GM12878 (cell line): ENCODE measurements around the gene MYLK3. TPM values are rescaled to one million over a fixed set of nuclear protein-coding genes. Genes with fewer than 3 reads are reported as not detected.

Source experiments
- ATAC-seq: fragments of 200-7000 bp; cut with Tn5 transposase; 3 replicates; pipeline ENCODE4 v1.9.1; 2020; ENCODE audit warnings: mild to moderate bottlenecking, moderate library complexity
- BruUV-seq: library from RNA; stranded (reverse); fragments of 400-500 nt; replicated peaks from 2 replicates; lab custom pipeline; 2021; lab: Mats Ljungman, UMichigan
- CTCF ChIA-PET: fragments of 300-600 bp; sonication (Branson Sonifier 250); formaldehyde crosslinking; extraction: SDS; loops from one replicate; lab custom pipeline; 2021; ENCODE audit warnings: inconsistent platforms; lab: Yijun Ruan, JAX
- POLR2A ChIA-PET: fragments of 350-600 bp; formaldehyde crosslinking; extraction: SDS; loops from one replicate; lab custom pipeline; 2021; ENCODE audit warnings: inconsistent platforms; lab: Charles Lee
- RAD21 ChIA-PET: fragments of 300-600 bp; sonication (Branson Sonifier 250); formaldehyde crosslinking; loops from one replicate; lab custom pipeline; 2023; ENCODE audit warnings: antibody characterized with exemption; ENCODE audit not compliant: unreplicated experiment; lab: Charles Lee
- SMC1A ChIA-PET: fragments of 300-600 bp; sonication (Branson Sonifier 250); formaldehyde crosslinking; loops from one replicate; lab custom pipeline; 2023; ENCODE audit not compliant: unreplicated experiment, uncharacterized antibody; lab: Charles Lee
- DNase-seq: peaks from one replicate; pipeline ENCODE4 v3.0.0-alpha.2; 2011; ENCODE audit warnings: low read depth, low spot score
- FAIRE-seq: peaks from 3 replicates; lab custom pipeline; 2011; peaks lifted over from hg19 to GRCh38; lab: Jason Lieb, UNC
- H2AFZ ChIP-seq: 2 replicates; pipeline ENCODE4 v1.6.0; 2011; ENCODE audit warnings: low read depth, low read length, control low read depth; ENCODE audit not compliant: control insufficient read depth
- H3K27ac ChIP-seq: 2 replicates; pipeline ENCODE4 v1.5.1; 2011; ENCODE audit warnings: control low read depth; ENCODE audit not compliant: control insufficient read depth, insufficient read depth
- H3K27me3 ChIP-seq, 2 experiments: replicated peaks in 1 of 2; 2 replicates each; pipeline versions ENCODE4 v1.6.0 to v1.6.1; 2011; ENCODE audit warnings: low read length in 1 of 2; ENCODE audit not compliant: control insufficient read depth in 2 of 2, insufficient read depth in 2 of 2
- H3K36me3 ChIP-seq, 2 experiments: 2 replicates each; pipeline ENCODE4 v1.5.1; 2011; ENCODE audit warnings: low read length in 1 of 2; ENCODE audit not compliant: control insufficient read depth in 2 of 2, insufficient read depth in 2 of 2
- H3K4me1 ChIP-seq: 2 replicates; pipeline ENCODE4 v1.6.1; 2011; ENCODE audit warnings: mild to moderate bottlenecking, low read length, moderate library complexity, mixed read lengths; ENCODE audit not compliant: control insufficient read depth, insufficient read depth
- H3K4me2 ChIP-seq: 2 replicates; pipeline ENCODE4 v1.6.0; 2011; ENCODE audit warnings: control low read depth; ENCODE audit not compliant: control insufficient read depth, insufficient read depth
- H3K4me3 ChIP-seq: fragments of 200-600 bp; sonication (generic); 2 replicates; pipeline ENCODE4 v1.5.1; 2016
- H3K79me2 ChIP-seq: 2 replicates; pipeline ENCODE4 v1.6.0; 2011; ENCODE audit warnings: low read length; ENCODE audit not compliant: control insufficient read depth, insufficient read depth
- H3K9ac ChIP-seq: 2 replicates; pipeline ENCODE4 v1.8.0; 2011; ENCODE audit warnings: low read length, control low read depth, mixed read lengths; ENCODE audit not compliant: control insufficient read depth, insufficient read depth
- H3K9me3 ChIP-seq: replicated peaks from 3 replicates; pipeline ENCODE4 v1.5.1; 2011; ENCODE audit warnings: mild to moderate bottlenecking, low read length; ENCODE audit not compliant: control insufficient read depth, insufficient read depth
- H4K20me1 ChIP-seq: 2 replicates; pipeline ENCODE4 v1.6.0; 2011; ENCODE audit not compliant: control insufficient read depth, insufficient read depth
- CEBPZ ChIP-seq: fragments of 150-350 bp; IDR thresholded peaks from 2 replicates; pipeline ENCODE4 v1.6.1; 2016; ENCODE audit warnings: low read depth, low read length
- EED ChIP-seq: sonication (generic); IDR thresholded peaks from 2 replicates; pipeline ENCODE4 v1.6.1; 2016; ENCODE audit warnings: antibody characterized with exemption, low read depth
- IKZF1 ChIP-seq: fragments of 450-650 bp; conservative IDR thresholded peaks from 2 replicates; pipeline ENCODE4 v1.6.1; 2017; ENCODE audit warnings: antibody characterized with exemption, mild to moderate bottlenecking
- KAT2A ChIP-seq: conservative IDR thresholded peaks from 2 replicates; pipeline ENCODE4 v1.6.1; 2011; ENCODE audit warnings: low read depth, low read length; ENCODE audit not compliant: control insufficient read depth
- NR2F1 ChIP-seq: fragments of 450-650 bp; conservative IDR thresholded peaks from 2 replicates; pipeline ENCODE4 v1.6.1; 2017; ENCODE audit warnings: mild to moderate bottlenecking
- POLR2AphosphoS5 ChIP-seq: IDR thresholded peaks from 2 replicates; pipeline ENCODE4 v1.6.1; 2011; ENCODE audit warnings: mild to moderate bottlenecking, low read length, inconsistent platforms
- ZBED1 ChIP-seq: IDR thresholded peaks from 2 replicates; pipeline ENCODE4 v1.6.1; 2016; ENCODE audit warnings: borderline replicate concordance
- ZSCAN29 ChIP-seq: fragments of 450-650 bp; IDR thresholded peaks from 2 replicates; pipeline ENCODE4 v1.6.1; 2017; ENCODE audit warnings: mild to moderate bottlenecking, moderate library complexity
- WGBS: methylation state at CpG from one replicate; pipeline ENCODE4 v1.1.6; 2016; ENCODE audit warnings: low lambda C conversion rate; ENCODE audit not compliant: insufficient replicate concordance, insufficient coverage; ENCODE audit errors: missing lambda C conversion rate; 5-methylcytosine and 5-hydroxymethylcytosine counted together
- in situ Hi-C: fragments of 300-500 bp; cut with MboI; formaldehyde crosslinking; loops from 9 replicates; pipeline ENCODE4 v1.14.3; 2018; ENCODE audit warnings: mixed read lengths
- intact Hi-C: fragments of 100-400 bp; cut with micrococcal nuclease; formaldehyde crosslinking; loops from one replicate; pipeline ENCODE4 v1.14.2; 2022; ENCODE audit not compliant: unreplicated experiment
- polyA plus RNA-seq, 11 experiments: library from polyadenylated mRNA; depleted of rRNA in 4 of 11; unstranded in 6 of 11; stranded (reverse) in 5 of 11; fragments of >200 nt; fragmentation: Nextera tagmentation in 4 of 11; fragmentation: Illumina TruSeq in 1 of 11; extraction: Ambion mirVana in 4 of 11; extraction: Trizol in 1 of 11; gene quantifications; 1 replicate in 1 of 11; 2 replicates in 10 of 11; pipeline versions ENCODE4 v1.2.1 to v1.2.3, GENCODE V29; 2011 to 2016; ENCODE audit warnings: inconsistent platforms in 2 of 11, missing spikeins in 2 of 11, low read depth in 1 of 11
- total RNA-seq, 4 experiments: library from RNA; depleted of rRNA in 3 of 4; stranded (reverse); fragments of >200 nt in 3 of 4; fragmentation: Illumina TruSeq in 1 of 4; extraction: Trizol in 1 of 4; gene quantifications; 2 replicates each; pipeline versions ENCODE4 v1.2.1 to v1.2.3, GENCODE V29; 2013 to 2021
- TF ChIP-seq, protein P1 (sequence below): IDR thresholded peaks from 2 replicates; pipeline ENCODE4 v1.6.1; 2012; ENCODE audit warnings: low read depth, low read length, improper control_type of control experiment

The MYLK3 gene
- total and polyA plus RNA-seq, 10 of the 15 experiments (the other 5 are each of a cell fraction or from before 2014, with no cell fraction given): 0.02 to 0.46 (median 0.17) TPM

- ChIA-PET RAD21 (no interaction called here), SMC1A (interaction anchor here (0.5 kb wide), 1 partner anchor 109 kb away, joined by 3 read pairs; no protein-coding TSS in a partner anchor), CTCF (interaction anchor here (1.6 kb wide), 1 partner anchor 10 kb away, joined by 3 read pairs; no protein-coding TSS in a partner anchor), POLR2A (no interaction called here)
- H2AFZ ChIP-seq: no peak overlapping the region
- H3K4me1 ChIP-seq: peaks cover 10% of the 10 kb centered on the region
- H3K9me3 ChIP-seq: no peaks in the 10 kb centered on the region
- TF ChIP-seq CEBPZ (no peak), EED (no peak), ZSCAN29 (no peak), POLR2AphosphoS5 (no peak), IKZF1 (no peak), NR2F1 (no peak), KAT2A (no peak), ZBED1 (no peak)
- TF ChIP-seq, protein P1, sequence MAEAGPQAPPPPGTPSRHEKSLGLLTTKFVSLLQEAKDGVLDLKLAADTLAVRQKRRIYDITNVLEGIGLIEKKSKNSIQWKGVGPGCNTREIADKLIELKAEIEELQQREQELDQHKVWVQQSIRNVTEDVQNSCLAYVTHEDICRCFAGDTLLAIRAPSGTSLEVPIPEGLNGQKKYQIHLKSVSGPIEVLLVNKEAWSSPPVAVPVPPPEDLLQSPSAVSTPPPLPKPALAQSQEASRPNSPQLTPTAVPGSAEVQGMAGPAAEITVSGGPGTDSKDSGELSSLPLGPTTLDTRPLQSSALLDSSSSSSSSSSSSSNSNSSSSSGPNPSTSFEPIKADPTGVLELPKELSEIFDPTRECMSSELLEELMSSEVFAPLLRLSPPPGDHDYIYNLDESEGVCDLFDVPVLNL: no peak
- no peaks in the 10 kb centered on the region for H3K27me3 ChIP-seq
- no peaks in the 10 kb centered on the region for H3K79me2 ChIP-seq
- ATAC-seq (no peak), FAIRE-seq (no peak), DNase-seq (no peak)
- in situ Hi-C loops: no loop called here
- no peak overlapping the region for H3K4me3 ChIP-seq
- H3K36me3 ChIP-seq: no peaks in the 10 kb centered on the region
- H4K20me1 ChIP-seq: no peaks in the 10 kb centered on the region
- BruUV-seq: no TSS peak
- intact Hi-C loops: no loop called here
- H3K27ac ChIP-seq: no peak overlapping the region
- H3K4me2 ChIP-seq: no peak overlapping the region
- no peak overlapping the region for H3K9ac ChIP-seq
- 63% methylated on average over 7 of the region's 7 CpGs for WGBS
These were observed 33.1 kb downstream of the MYLK3 start for GRCh38 chr16:46714797-46715591.
